Bone marrow (tissue), 2 donors: ENCODE measurements around the gene RAB31.

Source experiments
- DNase-seq, 2 donors: peaks; one replicate each; lab custom pipeline; 2025; lab: John Stamatoyannopoulos, UW

RAB31 gene

DNA sequence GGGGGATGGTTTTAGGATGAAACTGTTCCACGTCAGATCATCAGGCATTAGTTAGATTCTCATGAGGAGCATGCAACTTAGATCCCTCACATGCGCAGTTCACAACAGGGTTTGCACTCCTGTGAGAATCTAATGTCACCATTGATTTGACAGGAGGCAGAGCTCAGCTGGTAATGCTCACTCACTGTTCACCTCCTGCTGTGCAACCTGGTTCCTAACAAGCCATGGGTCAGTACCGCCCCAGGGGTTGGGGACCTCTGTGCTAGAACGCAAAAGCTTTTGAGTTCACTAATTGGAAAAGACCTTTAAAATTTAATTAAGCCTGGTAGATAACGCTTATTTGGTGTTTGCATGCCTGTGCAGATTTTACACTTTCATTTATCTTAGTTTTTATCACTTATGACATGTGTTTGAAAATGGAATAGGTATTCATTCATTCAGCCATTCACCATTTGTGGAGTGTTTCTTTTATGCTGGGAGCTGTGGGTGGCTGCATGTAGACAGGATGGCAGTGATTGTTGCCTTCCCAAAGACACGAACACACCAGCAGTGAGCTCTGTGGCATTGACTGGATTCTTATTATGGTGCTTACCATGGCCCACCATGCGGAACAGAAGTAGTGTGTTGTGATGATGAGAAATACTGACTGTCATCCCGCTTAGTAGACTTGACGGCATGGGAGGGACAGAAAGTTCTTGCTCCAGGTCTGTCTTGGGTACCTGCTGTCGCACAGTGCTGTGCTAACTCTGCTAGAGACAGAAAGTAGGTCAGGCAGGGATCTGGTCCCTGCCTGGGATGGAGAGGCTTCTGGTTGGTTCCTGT lies 6.4 kb downstream of the RAB31 start:
- DNase-seq = no peak

DNA sequence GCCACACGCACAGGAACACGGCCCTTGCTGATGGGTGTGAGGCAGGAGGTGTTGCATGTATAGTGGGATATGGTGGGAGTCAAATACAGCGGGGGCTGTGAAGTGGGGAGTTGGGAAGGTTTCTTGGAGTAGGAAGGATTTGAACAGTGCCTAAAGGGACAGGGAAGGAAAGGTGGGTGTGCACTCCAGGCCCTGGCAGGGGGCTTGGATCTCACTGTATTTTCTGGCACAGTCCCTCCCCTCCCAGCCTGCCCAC lies 6.9 kb downstream of the RAB31 start:
- no peak for DNase-seq

DNA sequence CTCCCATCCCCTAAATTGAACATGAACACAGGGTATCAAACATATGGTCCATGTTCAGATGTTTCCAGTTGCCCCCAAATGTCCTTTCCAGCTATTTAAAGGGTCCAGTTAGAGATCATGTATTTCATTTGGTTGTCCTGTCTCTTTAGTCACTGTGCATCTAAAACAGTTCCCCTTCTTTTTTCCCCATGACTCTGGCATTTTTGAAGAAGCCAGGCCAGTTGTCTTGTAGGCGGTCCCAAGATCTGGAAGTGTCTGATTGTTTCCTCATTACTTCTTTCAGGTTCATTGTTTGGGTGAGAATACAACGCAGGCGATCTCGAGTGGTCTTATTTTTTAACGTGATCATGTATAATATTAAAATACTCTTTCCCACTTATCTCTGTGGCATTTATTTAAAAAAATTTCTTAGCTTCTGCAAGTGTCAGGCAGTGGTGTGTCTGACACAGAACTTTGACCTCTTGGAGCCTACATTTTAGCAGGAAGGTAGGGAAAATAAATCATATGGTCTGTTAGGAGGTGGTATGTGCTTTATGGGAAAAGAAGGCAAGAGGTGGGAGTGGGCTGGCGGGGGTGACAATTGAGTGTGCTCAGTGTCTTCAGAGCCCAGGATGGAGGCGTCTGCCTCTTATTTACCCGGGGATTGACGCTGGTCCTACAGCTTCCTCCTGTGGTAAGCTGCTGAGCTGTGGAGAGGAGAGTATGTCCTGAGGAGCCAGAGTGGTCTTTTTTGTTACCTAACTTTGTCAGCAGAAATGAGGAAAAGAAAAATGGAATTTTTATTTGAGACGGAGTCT lies 8.1 kb downstream of the RAB31 start:
- no peak for DNase-seq

DNA sequence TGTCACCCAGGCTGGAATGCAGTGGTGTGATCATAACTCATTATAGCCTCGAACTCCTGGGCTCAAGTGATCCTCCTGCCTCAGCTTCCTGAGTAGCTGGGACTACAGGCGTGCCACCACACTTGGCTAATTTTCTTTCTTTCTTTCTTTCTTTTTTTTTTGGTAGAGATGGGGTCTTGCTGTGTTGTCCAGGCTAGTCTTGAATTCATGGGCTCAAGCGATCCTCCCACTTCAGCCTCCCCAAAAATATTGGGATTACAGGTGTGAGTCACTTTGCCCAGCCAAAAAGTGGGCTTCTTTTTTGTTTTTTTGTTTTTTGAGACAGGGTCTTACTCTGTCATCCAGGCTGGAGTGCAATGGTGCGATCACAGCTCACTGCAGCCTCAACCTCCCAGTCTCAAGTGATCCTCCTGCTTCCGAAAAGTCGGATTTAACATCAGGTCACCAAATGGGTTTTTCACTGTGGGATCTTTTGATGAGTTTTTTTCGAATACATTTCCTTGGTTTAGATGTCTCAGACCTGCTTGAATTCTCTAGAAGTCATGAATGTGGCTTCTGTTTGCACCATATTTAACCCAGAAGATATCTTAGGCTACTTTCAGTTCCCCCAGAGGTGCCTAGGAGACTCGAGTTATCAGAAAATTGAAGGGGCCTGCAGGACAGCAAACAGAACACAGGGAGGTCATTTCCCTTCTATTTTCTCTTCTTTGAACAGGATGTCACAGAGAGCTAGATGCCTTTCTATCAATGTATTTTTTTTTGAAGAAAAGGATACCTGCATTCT lies 8.9 kb downstream of the RAB31 start:
- no peak for DNase-seq

DNA sequence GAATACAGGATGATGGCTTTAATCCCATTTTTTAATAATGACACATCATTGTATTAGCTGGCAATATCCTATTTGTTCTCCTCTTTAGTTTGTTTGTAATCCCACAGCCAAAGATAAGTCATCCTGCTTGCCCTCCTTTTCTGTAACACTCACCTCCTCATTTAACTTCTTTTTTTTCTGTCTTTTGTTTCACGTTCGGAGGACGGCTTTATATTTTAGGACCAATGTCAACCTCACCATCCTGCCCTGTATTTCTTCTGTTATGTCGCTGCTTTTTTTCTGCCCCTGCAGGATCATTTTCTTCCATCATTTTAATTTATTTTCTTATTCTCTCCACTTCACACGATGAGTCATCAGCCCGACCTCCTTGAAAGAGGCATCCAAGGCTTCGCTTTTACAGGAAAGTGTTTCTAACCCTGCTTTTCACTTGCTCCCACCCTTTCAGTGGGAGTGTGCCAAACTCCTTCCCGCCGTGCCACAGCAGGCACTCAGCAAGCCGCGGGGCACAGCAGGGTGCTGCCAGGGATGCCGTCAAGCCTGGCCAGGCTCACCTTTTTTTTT lies 11.4 kb downstream of the RAB31 start:
- DNase-seq = no peak

DNA sequence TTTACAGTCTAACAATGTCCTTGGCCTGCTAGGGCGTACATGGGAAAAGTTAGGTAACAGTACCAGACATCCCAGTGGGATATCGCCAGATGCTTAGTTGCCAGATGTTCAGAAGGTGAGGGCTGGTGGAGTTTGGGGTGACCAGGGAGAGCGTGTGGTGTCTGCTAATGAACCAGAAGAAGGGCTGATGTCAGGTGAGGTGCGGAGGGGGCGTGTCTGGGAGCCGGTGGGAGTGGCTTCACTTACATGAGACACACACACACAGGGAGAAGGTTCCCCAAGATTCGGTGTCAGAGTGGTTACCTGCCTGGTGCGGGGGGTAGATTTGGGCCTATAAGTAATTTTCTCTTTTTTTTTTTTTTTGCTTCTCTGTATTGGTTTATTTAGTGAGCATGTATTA lies 12.2 kb downstream of the RAB31 start:
- no peak for DNase-seq

DNA sequence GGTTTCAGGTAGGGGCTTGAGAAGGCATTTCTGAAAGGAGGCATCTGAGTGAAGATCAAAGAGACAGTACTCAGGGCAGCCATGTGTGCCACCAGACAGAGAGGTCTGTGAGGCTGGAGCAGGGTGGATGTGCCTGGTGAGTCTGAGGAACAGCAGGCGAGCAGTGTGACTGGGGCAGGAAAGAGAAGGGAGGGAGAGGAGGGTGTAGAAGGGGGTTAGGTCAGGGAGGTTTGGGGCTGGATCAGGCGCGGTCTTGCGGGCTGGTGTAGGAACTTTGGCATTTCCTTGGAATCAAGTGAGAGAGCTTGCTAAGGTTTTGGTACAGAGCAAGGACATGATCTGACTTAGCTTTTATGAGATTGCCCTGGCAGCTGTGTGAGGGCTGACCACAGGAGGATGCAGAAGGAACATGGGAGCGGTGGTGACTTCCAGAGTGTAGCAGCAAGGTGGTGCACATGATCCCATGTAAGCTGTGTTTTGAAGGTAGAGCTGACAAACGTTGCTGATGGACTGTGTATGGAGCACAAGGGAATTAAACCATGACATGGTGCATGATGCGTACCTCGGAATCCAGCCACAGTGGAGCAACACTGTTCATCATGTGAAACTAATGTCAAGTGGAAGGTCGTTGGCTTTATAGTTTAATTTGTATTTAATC lies 13.9 kb downstream of the RAB31 start:
- DNase-seq = no peak

DNA sequence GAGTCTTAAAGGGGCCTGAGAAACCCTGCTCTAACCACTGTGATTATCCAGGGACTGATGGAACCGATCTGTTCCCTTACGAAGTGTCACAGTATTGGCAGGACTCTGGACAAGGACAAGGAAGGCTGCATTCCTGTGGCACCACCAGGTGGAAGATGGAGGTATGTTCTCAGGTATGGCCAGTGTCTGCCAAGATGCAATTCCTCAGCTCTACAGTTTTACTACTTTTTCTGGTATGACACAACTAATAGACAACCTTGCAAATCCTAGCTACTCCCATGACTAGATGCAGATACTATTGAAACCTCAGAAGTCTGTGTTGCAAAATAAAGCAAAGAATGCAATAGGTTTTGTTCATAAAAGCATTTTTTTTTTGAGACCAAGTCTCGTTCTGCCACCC lies 14.6 kb downstream of the RAB31 start:
- no peak for DNase-seq

DNA sequence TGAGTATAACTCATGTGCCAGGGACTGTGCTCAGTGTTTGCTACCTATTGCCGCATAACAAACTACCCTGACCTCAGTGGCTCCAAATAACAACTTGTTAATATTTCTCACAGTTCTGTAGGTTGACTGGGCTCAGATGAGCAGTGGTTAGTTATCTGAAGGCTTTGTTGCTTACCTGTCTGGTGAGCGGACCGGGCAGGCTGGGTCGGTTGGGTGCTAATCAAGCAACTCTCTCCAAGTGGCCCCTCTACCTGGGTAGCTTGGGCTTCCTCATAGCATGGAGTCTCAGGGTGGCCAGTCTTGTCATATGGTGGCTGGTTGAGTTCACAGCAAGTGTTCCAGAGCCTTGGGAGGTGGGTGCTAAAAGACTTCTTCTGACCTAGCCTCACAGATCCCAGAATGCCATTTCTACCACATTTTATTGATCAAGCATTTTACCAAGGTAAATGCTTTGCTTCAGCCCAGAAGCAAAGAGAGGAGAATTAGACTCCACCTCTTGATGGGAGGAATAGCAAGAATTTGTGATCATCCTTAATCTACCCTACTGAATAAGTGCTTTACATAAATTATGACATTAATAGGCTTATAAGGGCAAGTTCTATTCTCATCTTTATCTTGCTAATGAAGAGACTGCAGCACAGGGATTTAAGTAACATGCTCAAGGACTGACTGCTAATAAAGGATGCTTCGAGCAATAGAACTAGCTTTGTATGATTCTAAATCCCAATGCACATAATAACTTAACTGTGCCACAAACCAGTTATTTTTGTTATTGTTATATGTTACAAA lies 16.9 kb downstream of the RAB31 start:
- no peak for DNase-seq

DNA sequence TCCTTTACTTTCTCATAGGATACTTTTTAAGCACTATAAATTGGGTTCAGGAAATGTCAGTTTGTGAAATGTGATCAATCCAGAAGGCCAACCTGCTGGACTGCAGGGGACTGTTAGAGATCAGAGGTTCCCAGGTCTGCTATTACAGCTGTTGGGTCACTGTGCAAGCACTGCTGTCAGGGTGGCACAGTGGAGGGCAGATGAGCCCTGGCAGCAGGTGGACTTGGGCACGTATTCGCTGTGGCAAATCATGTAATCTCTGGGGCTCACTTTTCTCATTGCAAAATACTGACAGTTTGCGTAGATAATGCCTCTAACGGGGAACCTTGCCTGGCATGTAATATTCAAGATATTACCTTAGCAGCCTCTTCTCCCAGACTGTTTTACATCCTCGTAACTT lies 18.1 kb downstream of the RAB31 start:
- DNase-seq = no peak

DNA sequence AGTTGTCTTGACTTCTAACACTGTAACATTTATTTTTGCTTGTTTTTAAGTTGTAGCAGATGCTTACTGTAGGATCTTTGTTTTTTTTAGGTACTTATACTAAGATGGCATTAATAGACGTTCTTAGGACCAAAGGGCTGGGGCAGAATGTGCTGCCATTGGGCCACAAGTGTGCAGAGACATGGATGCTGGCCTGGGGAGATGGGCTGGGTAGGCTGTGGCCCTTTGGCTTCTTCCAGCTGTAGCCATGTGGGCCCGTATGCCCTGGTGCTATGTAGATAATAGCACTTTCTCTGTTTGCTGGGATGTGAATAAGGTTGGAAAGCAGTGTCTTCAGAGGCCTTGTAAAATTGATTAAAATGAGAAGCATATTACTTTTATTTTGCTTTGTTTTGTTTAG lies 18.8 kb downstream of the RAB31 start:
- no peak for DNase-seq

DNA sequence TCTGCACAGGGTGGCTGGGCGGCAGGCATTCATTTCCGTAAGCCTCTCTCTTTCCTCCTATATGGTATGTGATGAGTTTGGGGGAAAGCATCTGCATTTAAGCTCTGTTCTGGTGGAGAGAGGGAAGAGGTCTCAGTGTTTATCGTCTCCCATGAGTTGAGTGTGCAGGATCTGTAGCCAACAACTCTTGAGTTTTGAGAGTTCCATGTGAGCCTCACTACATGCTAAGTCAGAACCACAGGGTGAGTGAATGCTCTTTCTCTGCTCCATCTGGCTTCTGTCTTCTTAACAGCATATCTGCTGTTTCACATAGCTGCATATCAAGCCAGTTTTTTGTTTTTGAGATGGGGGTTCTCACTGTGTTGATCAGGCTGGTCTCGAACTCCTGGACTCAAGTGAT lies 22.7 kb downstream of the RAB31 start:
- no peak for DNase-seq

DNA sequence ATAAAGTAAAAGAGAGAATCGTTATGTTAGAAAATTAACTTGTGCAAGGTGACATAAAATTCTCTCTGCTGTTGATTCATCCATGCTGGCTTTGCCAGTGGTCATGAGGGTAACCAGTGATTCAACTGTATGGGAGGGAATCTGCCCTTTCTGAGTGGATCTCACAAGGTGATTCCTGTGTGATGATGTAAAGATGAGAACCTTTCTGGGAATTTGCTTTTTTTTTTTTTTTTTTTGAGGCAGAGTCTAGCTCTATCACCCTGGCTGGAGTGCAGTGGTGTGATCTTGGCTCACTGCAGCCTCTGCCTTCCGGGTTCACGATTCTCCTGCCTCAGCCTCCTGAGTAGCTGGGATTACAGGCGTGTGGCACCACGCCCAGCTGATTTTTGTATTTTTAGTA lies 23.3 kb downstream of the RAB31 start:
- DNase-seq = no peak

DNA sequence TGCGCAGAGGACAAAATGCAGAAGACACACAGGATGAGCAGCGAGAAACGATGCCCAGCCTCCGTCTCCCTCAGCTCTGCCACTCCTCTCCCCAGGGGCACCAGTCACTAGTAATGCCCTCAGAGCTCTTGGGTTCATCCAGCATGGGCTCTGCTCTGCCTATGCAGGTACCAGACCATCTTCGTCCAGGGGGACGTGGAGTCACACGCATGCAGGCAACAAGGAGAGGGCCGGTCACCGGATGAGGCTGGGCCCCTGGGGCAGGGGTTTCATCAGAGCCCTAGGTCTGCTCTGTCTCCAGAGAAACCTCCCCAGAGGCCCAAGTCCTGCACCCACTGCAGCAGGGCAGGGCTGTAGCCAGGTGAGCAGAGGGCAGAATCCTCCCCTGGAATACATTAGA lies 23.9 kb downstream of the RAB31 start:
- DNase-seq = no peak

DNA sequence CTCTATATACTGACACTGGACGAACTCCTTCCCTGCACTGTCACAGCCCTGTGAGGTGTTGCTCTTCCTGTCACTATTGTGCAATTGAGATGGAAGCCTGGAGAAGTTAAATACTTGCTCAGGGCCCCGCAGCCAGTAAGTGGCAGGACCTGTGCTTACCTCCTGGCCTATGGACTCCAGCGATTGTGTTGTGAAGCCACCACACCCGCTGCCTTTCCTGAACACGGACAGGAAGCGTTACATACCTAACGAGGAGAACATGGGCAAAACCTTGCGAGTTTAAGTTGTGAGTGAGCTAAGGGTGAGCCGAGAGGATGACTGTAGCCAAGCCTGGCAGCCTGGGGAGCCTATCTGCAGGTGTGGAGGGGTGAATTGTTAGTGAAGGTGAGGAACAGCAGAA lies 26.1 kb downstream of the RAB31 start:
- DNase-seq = no peak

DNA sequence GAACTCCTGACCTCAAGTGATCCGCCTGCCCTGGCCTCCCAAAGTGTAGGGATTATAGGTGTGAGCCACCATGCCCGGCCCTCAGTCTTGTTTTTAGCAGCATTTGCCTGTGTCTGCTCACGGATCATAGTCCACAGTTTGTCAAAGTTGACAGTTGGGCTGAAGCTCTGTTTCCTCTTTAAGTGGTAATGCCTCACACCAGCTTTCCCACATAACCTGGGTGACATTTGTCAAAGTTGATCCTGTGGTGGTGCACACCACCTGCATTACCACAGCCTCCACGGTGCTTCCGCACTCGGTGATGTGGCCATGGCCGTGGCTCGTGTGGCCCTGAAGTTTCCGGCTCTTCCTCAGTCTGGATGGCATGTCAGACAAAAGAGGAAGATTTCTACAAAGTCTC lies 27.1 kb downstream of the RAB31 start:
- DNase-seq = peak in 1 of 2 donors; percentile 59

DNA sequence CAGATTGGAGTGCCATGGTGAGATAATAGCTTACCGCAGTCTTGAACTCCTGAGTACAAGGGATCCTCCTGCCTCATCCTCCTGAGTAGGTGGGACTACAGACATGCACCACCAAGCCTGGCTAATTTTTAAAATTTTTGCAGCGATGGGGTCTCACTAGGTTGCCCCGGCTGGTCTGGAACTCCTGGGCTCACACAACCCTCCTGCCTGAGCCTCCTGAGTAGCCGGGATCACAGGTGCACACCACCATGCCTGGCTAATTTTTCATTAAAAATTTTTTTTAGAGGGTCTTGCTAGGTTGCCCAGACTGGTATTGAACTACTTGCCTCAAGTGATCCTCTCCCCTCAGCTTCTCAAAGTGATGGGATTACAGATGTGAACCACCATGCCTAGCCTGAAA lies 27.8 kb downstream of the RAB31 start:
- no peak for DNase-seq

DNA sequence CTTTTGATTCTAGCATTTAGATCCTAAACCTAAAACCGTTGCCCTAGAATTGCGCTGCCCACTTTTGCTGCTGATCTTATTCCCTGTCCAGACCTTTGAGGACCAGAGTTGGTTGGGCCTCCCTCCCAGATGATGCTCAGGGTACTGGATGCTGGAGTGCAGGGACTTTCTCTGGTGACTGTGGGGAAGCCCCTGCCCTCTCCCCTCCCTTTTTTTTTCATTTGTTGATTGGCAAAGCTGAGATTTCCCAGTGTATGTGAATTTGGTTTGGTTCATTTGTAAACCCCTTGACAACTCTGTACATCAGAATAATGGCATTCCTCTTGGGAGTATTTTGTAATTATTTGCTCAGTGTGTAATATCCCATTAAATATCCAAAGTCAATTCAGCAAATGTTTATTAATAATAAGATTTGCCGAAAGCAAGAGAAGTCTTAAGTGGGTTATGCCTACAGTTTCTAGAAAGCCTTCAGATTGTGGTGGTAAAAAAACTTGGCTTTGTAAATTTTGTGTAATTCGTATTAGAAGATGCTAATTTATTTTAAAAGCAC lies 28.3 kb downstream of the RAB31 start:
- DNase-seq = no peak

DNA sequence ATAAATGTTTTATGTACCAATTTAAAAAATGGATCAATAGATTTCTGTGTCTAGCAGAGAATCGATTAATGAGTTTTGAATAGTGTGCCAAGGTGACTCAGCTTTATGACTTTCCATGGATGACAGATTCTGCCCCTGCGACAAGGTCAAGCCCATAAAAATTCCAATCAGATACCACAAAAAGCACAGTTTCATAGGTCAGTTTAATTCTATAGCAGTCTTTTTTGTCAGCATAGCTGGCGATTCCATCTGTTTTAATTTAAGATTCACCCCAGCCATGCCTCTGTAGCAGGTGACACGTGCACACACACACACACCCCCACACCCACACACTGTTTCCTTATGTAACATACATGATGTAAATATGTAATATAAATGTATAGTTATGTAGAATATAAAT lies 28.9 kb downstream of the RAB31 start:
- no peak for DNase-seq

DNA sequence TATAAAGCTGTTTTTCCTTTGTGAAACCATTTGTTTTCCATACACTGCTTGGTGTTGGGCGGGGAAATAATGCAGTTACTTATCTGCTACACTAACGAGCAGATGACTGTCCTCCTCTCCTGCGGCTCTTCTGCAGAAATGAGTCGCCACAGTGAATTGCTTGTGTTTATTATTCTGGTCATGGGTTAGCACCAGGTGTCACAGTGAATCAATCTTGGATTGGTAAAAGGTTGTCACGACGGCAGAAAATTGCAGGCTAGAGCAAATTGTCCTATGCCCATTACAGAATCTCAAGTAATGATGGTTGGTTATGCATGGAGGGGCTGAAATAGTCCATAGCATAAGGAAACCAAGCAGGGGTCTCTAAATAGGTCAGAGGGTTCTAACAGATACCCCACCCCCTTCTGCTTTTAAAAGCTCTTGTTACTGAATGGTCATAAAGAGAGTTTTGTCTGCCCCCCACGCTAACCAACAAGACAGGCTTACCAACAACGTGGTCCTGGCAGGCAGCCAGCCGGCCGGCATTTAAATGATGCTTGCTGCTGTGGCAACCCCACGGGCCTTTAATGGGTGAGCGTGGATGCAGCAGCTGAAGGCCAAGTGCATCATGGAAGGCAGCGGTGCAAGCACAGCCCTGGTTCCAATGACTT lies 29.5 kb downstream of the RAB31 start:
- DNase-seq = no peak
